GM12875 (cell line): ENCODE data around the gene KANSL1.

Source experiments
- H3K4me3 ChIP-seq: one replicate; pipeline ENCODE4 v1.5.1; 2011; ENCODE audit warnings: low read depth, low read length, control low read depth
- TF ChIP-seq, protein P1 (sequence below): IDR thresholded peaks from 2 replicates; pipeline ENCODE4 v1.5.1; 2011; ENCODE audit warnings: low read depth, mild to moderate bottlenecking, control low read depth, inconsistent platforms, low read length, moderate library complexity, borderline replicate concordance; ENCODE audit not compliant: insufficient read depth

KANSL1 gene

DNA sequence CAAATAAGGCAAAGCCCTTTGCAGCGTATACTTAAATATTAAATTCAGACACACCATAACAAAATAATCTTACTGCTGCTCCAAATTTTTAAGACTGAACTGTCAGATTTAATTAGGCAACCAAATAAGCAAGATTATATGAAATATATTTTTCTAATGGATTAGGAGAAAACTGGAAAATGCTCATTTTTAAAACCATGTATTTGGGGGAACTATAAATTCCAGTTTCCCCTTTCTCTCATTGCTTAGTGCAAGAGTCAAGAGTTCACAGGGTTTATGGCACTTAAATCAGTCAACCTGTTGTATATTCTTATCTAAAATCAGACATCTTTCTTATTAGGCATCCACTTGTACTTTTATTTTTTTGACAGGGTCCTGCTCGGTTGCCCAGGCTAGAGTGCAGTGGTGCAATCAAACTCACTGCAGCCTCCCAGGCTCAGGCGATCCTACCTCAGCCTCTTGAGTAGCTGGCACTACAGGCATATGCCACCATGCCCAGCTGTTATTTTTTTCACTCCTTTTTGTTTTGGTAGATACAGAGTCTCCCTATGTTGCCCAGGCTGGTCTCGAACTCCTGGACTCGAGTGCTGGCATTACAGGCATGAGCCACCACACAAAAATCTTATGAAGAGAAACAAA lies 2.1 kb upstream of the KANSL1 start:
- H3K4me3 ChIP-seq = no peak overlapping the region
- TF ChIP-seq, protein P1, sequence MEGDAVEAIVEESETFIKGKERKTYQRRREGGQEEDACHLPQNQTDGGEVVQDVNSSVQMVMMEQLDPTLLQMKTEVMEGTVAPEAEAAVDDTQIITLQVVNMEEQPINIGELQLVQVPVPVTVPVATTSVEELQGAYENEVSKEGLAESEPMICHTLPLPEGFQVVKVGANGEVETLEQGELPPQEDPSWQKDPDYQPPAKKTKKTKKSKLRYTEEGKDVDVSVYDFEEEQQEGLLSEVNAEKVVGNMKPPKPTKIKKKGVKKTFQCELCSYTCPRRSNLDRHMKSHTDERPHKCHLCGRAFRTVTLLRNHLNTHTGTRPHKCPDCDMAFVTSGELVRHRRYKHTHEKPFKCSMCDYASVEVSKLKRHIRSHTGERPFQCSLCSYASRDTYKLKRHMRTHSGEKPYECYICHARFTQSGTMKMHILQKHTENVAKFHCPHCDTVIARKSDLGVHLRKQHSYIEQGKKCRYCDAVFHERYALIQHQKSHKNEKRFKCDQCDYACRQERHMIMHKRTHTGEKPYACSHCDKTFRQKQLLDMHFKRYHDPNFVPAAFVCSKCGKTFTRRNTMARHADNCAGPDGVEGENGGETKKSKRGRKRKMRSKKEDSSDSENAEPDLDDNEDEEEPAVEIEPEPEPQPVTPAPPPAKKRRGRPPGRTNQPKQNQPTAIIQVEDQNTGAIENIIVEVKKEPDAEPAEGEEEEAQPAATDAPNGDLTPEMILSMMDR = no peak

DNA sequence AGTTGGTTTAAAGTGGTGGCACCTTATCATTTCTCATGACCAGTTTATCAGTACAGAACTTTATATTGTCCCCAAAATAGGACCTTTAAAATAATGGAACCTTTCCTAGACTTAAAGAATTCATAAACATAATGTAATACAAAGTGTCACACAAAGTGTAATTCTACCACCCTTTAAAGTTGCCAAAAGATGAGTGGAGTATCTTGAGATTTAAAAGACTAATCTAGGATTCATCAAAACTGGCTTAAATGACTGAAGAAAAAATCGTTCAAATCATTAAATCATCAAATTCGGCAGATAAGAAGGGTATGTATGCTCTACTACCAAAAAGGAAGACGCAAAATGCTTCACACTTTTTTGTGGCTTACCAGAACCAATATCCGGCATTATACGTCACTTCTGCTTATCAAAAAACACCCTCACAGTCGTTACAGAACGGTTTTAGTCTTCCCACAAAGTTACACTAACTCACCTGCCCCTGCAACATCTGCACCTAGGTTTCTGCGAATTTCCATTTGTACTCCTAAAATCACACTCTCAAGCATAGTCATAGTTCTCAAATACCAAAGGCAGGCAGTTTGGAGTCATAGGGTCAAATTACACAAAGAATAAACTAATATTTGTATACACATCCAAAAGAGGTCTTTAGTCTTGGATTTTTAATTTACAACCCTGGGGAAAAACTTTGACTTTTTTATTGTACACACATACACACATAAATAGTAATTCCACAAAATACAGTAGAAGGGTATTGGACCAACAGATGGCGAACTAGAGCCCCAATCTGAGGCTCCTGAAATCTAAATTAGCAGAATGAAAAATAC lies 1.4 kb upstream of the KANSL1 start:
- H3K4me3 ChIP-seq = peak overlapping the region; percentile 79
- TF ChIP-seq, protein P1 = peak; percentile 30; the same call in 1 of the 2 replicates

DNA sequence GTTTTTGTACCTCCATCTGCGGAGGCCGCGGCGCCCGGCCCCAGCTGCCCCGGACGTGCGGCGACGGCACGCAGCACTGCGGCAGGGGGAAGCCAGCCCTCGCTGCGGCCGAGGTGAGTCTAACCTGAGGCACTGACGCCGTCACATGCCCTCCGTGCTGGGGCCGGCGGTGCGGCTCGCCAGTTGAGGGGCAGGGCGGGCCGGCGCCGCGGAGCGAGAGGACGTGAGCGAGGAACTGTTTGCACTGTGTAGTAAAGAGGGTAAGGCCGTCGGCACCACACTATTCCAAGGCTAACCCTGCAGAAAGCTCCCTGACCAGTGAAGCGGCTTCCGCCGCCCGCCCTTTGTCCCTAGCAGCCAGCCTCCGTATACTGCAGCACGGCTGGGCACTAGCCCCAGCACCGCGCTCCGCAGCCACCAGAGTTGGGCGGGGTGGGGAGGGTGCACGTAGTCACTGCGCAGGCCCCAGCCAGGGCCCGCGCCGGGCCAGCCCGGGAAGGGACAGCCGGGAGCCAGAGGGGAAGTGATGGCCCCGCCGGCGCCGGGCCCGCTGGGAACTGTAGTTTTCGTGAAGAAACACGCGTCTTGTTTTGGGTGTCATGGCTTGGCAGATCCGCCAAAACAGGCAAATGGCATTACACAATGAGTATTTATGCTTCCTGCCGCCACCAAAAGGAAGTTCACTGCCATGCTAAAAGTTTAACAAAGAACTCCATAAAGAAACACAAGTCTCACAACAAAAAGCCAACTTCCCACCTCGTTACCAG lies 580 bp upstream of the KANSL1 start:
- TF ChIP-seq, protein P1 = no peak
- peak overlapping the region; percentile 79 for H3K4me3 ChIP-seq

DNA sequence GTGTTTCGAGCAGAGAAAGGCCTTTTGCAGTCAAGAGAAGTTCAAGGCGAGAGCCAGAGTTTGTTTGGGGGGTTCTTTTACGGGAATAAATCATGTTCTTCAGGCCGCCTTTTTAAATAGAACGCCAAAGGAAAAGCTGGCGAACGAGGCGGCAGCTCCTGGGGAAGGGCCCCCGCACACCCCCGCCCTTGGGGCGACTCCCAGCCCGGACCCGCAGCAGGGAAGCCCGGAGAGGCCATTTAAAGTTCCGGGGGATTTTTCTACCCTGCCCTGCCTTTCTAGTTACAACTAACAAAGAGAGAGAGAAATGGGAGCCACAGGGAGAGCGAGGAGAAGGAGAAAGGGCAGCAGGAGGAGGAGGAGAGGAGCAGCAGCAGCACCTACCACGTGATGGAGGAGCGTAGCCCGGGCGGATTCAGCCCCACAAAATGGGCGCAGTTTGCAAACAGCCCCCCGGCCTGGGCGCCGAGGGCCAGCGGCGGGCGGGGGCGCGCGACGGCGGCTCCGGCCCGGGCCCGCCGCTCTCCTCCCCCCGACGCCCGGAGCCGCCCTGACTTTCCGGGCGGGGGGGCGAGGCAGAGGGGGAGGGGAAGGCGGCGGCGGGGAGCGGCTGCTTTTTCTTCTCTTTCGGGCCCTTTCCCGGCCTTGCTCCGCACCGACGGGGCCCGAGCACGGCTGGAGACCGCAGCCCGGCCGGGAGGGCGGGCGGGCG lies 634 bp downstream of the KANSL1 start:
- peak overlapping the region; percentile 71 for H3K4me3 ChIP-seq
- TF ChIP-seq, protein P1 = no peak

DNA sequence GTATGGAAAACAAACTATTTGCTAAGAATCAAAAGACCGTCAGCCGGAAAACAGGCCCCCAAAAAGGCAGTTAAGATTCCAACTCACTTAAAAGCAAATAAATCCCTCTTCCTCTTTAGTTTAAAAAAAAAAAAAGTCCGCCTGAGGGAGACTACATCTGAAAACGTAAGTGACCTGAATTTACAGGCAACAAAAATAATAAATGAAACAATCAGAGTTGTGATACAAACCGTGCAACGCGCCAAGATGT lies 1.1 kb downstream of the KANSL1 start:
- TF ChIP-seq, protein P1 = no peak
- peak overlapping the region; percentile 71 for H3K4me3 ChIP-seq

DNA sequence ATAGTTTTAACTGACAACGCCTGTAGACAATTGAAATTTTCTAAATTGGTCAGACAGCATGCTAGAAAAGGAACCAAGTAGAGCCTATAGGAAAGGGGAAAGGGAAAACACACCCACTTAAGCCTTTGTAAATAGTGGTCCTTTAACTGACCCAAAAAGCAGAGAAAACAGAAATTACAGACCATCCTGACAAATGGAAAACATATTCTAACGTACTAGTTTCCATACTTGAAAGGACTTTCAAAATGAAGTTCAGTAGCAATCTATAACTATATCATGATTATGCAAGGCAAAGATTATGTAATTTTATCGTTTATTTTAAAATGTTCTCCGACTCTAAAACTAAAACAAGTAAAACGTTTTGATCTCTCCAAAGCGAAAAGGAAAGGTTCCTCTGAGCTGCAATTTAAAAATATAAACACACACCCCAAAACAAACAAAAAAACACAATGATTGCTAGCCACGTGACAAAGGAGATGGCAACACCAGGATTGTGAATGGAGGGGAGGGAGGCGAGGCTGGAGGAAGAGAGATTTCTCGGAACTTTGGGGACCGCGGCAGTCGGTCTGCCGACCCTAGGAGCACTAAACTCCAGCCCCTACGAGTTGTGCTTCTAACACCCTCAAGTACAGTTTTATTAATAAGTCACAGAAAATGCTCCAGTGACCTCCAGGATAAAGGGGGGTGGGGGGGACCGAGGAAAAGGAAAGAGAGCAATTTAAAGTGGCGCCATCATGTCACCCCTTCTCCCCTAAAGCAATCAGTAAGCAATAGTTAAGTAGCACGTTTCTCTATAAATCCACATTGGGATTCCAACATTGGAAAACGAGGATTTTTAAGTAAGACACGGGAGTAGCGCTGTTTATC lies 1.7 kb downstream of the KANSL1 start:
- TF ChIP-seq, protein P1 = no peak
- H3K4me3 ChIP-seq = peak overlapping the region; percentile 71
